Measurements from ENCODE around the gene KIR2DL4. TPM values are rescaled to one million over a fixed set of nuclear protein-coding genes. Genes with fewer than 3 reads are reported as not detected.
"Not testable (repeated sequence)": the region's sequence is repeated elsewhere in the genome, so short reads cannot be mapped to it uniquely, and the experiment has no call there.

The KIR2DL4 gene
- total RNA-seq, 2 experiments from 2014 or later, result 0.13 to 0.21 TPM

- ChIA-PET POLR2A (no interaction called here), CTCF (no interaction called here)
Measured at GRCh38 chr19:54804101-54804500, 691 bp downstream of the KIR2DL4 start.

- CTCF ChIA-PET, result no interaction called here
- POLR2A ChIA-PET, result no interaction called here
Measured at GRCh38 chr19:54804571-54804970, 1.2 kb downstream of the KIR2DL4 start.

GRCh38 chr19:54805665-54806515, 2.5 kb downstream of the KIR2DL4 start:
- CTCF ChIA-PET, result no interaction called here
- POLR2A ChIA-PET, result no interaction called here

- ChIA-PET POLR2A (no interaction called here), CTCF (no interaction called here)
Measured at GRCh38 chr19:54806516-54806838, 3.1 kb downstream of the KIR2DL4 start.

- CTCF ChIA-PET, POLR2A ChIA-PET: not testable (repeated sequence)
Measured at GRCh38 chr19:54814571-54814970, 11.2 kb downstream of the KIR2DL4 start.

GRCh38 chr19:54816251-54816650, 12.8 kb downstream of the KIR2DL4 start, which contains the start of gene KIR3DL1:
Gene KIR3DL1 (plus strand): TSS chr19:54816468.
- CTCF ChIA-PET, POLR2A ChIA-PET: not testable (repeated sequence)

- ChIA-PET POLR2A (no interaction called here), CTCF (no interaction called here)
Measured at GRCh38 chr19:54817670-54818536, 14.5 kb downstream of the KIR2DL4 start.

- POLR2A ChIA-PET, CTCF ChIA-PET: not testable (repeated sequence)
Measured at GRCh38 chr19:54824416-54824815, 21.0 kb downstream of the KIR2DL4 start.

- CTCF ChIA-PET, POLR2A ChIA-PET: not testable (repeated sequence)
Measured at GRCh38 chr19:54825326-54825725, 21.9 kb downstream of the KIR2DL4 start.

GRCh38 chr19:54828064-54828463, 24.7 kb downstream of the KIR2DL4 start:
- CTCF ChIA-PET, POLR2A ChIA-PET: not testable (repeated sequence)

- POLR2A ChIA-PET, CTCF ChIA-PET: not testable (repeated sequence)
Measured at GRCh38 chr19:54832496-54832895, 29.1 kb downstream of the KIR2DL4 start, which contains the start of gene KIR2DS4. Gene KIR2DS4 (plus strand): TSS chr19:54832676.

GRCh38 chr19:54835126-54835525, 31.7 kb downstream of the KIR2DL4 start:
- POLR2A ChIA-PET, CTCF ChIA-PET: not testable (repeated sequence)

- POLR2A ChIA-PET, CTCF ChIA-PET: not testable (repeated sequence)
Measured at GRCh38 chr19:54837522-54837921, 34.1 kb downstream of the KIR2DL4 start.

GRCh38 chr19:54843171-54843570, 39.8 kb downstream of the KIR2DL4 start:
- POLR2A ChIA-PET, CTCF ChIA-PET: not testable (repeated sequence)

GRCh38 chr19:54850061-54850640, 46.7 kb downstream of the KIR2DL4 start, which contains the start of gene KIR3DL2:
Gene KIR3DL2 (plus strand): TSS chr19:54850443. CDS start chr19:54850476, 33 bp downstream.
- CTCF ChIA-PET, POLR2A ChIA-PET: not testable (repeated sequence)

GRCh38 chr19:54850930-54851329, 47.5 kb downstream of the KIR2DL4 start:
- POLR2A ChIA-PET, result no interaction called here
- CTCF ChIA-PET, result no interaction called here

GRCh38 chr19:54851353-54851752, 47.9 kb downstream of the KIR2DL4 start:
- CTCF ChIA-PET, result no interaction called here
- POLR2A ChIA-PET, result no interaction called here

GRCh38 chr19:54855241-54855640, 51.8 kb downstream of the KIR2DL4 start:
- POLR2A ChIA-PET, result not testable (repeated sequence)
- CTCF ChIA-PET, result interaction anchor here (0.8 kb wide), 1 partner anchor 20 kb away, joined by 3 read pairs; no protein-coding TSS in a partner anchor

GRCh38 chr19:54858476-54858875, 55.1 kb downstream of the KIR2DL4 start:
- POLR2A ChIA-PET, CTCF ChIA-PET: not testable (repeated sequence)

- CTCF ChIA-PET, POLR2A ChIA-PET: not testable (repeated sequence)
Measured at GRCh38 chr19:54859421-54859820, 56.0 kb downstream of the KIR2DL4 start.

GRCh38 chr19:54863459-54863858, 60.0 kb downstream of the KIR2DL4 start:
- POLR2A ChIA-PET, CTCF ChIA-PET: not testable (repeated sequence)
